Kidney glomerular epithelial cell (primary cell): ENCODE measurements around the gene UBTD1.
"Not testable (repeated sequence)": the region's sequence is repeated elsewhere in the genome, so short reads cannot be mapped to it uniquely, and the experiment has no call there.

Source experiments
- DNase-seq: peaks from one replicate; lab custom pipeline; 2025; lab: John Stamatoyannopoulos, UW

UBTD1 gene

GRCh38 chr10:97563337-97563736 lies 64.6 kb downstream of the UBTD1 start:
- DNase-seq: no peak

- DNase-seq: peak; percentile 44
Observed at GRCh38 chr10:97564776-97565175, 66.1 kb downstream of the UBTD1 start.

GRCh38 chr10:97566336-97566996 lies 67.7 kb downstream of the UBTD1 start:
- DNase-seq: no peak

GRCh38 chr10:97567891-97568290 lies 69.2 kb downstream of the UBTD1 start:
- DNase-seq: no peak

GRCh38 chr10:97570146-97570788 lies 71.5 kb downstream of the UBTD1 start:
- DNase-seq: no peak

DNA sequence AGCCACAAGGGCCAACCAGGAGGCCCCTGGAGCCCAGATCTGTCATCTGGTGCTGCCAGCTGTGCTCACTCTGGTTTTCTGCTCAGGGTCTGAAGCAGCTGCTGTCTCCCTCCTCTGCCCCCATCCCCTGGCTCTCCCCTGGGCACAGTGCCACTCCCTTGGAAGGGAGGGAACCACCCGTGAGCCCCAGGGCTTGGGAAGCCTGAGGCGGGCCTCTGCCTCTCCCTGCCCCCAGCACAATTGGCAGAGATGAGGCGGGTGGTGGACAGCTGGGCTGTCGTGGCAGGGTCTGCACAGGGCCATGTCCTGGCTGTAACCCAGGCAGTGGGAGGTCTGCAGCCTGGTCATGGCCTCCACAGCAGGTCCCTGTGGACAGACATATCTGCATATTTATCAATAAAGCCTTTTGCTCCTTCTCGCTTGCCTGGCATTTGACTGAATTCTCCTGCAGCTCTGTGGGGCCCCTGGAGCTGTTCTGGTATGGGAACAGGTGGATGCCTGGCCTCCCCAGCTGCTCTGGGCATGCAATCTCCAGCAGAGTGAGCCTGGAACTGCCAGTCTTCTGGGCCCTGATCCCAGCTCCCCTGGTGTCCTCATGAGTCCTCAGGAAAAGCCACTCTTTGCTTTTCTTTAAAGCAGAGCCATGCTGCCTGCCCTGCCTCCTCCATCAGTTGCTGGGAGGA lies 72.2 kb downstream of the UBTD1 start:
- no peak for DNase-seq

DNA sequence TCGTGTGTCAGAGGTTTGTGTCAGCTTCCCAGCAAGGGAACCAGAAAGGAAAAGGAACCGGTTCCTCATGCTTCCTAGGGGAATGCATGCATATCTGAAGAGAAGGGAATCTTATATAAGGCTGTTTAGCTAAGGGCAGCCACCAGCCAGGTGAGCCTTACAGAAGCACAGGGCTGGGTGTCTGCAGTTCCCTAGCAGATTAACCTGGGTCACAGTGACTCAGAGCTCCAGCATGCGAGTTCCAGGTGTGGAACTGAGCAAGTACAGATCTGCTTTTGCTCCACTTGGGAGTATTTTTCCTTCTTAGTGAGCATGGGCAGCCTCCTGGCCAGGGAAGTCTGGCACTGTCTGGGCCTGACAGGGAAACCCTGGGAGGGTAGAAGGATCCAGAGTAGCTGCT lies 72.9 kb downstream of the UBTD1 start:
- no peak for DNase-seq

- peak; percentile 63 for DNase-seq
Observed at GRCh38 chr10:97572214-97572989, 73.7 kb downstream of the UBTD1 start, which contains the start of gene ANKRD2. ANKRD2 (plus strand) TSS chr10:97572779; CDS start chr10:97572789, 10 bp downstream.

DNA sequence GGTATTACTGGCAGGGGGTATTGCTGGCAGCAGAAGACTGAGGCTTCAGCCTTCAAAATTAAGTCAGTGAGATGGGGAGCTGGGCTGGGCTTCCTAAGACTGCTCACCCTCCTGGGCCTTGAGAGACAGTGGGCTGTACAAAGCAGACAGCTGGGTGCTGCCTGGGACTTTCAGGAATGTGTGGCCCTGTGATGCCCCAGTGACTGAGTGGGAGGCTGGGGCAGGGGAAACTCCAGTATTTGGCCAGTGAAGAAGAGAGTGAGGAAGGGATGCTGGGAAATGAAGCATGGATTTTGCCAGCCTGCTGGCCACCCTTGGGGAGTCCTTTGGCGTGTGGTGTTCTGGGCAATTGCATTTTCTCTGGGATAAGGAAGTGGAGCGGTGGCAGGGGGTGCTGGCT lies 74.3 kb downstream of the UBTD1 start:
- DNase-seq: peak; percentile 86

DNA sequence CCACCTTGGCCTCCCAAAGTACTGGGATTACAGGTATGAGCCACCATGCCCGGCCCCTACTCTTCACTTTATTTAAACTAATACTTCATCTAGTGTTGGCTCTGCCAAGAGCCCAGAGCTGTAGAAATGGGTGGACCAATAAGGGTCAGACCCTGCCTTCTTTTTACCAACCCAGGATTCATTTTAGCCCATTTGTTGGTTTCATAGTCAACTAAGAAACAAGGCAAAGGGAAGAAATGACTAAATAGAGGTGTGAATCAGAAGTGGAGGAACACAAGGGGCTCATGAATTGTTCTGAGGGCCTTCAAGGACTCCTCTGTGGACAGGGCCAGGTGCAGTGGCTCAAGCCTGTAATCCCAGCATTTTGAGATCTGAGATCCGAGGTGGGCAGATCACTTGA lies 74.9 kb downstream of the UBTD1 start:
- DNase-seq: no peak

- peak; percentile 100 for DNase-seq
Observed at GRCh38 chr10:97574374-97575126, 75.8 kb downstream of the UBTD1 start.

GRCh38 chr10:97575127-97575668 lies 76.5 kb downstream of the UBTD1 start:
- peak; percentile 63 for DNase-seq

DNA sequence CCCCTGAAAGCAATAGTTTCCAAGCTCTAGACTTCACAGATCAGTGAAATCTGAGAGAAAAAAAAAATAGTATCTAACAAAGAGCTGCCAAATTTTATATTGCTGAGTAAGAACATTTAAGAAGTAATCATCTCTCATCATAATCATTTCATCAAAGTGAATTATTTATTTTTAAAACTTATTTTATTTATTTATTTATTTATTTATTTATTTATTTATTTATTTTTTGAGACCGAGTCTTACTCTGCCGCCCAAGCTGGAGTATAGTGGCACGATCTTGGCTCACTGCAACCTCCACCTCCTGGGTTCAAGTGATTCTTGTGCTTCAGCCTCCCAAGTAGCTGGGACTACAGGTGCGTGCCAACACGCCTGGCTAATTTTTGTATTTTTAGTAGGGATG lies 77.8 kb downstream of the UBTD1 start:
- DNase-seq: not testable (repeated sequence)

DNA sequence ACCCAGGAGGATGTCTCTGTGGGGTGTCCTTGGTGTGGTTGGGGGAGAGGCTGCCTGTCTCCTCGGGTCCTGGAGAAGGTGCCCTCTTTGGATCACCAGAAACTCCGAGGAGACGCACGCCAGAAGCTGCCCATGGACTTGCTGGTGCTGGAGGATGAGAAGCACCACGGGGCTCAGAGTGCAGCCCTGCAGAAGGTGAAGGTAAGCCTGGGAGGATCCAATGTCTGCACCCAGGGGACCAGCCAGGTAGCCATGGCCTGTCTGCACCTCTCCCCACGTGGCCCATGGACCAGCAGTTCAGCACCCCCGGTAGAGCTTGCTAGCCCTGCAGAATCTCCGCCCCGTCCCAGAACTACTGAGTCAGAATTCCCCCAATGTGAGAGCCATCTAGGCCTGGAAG lies 79.0 kb downstream of the UBTD1 start:
- DNase-seq: no peak

- DNase-seq: no peak
Observed at GRCh38 chr10:97578171-97578844, 79.6 kb downstream of the UBTD1 start.

- DNase-seq: no peak
Observed at GRCh38 chr10:97580421-97581367, 82.0 kb downstream of the UBTD1 start.

GRCh38 chr10:97582169-97582568 lies 83.4 kb downstream of the UBTD1 start:
- no peak for DNase-seq

DNA sequence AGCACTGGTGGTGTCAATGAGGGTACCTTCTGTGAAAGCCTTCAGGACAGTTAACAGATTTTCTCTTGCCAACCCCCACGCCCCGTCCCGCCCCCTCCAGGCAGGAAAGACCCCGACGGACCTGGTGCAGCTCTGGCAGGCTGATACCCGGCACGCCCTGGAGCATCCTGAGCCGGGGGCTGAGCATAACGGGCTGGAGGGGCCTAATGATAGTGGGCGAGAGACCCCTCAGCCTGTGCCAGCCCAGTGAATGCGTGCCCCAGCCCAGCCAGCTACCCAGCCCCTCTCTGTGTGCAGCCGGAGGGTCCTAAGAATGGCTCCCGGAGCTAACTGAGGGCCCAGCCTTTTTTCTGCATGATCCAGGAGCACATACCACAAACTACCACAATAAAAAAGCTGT lies 84.8 kb downstream of the UBTD1 start:
- DNase-seq: no peak

- peak; percentile 95 for DNase-seq
Observed at GRCh38 chr10:97584060-97584797, 85.5 kb downstream of the UBTD1 start, which contains the start of gene HOGA1. HOGA1 (plus strand) TSS chr10:97584389; CDS start chr10:97584704, 315 bp downstream.
